ENCODE data around the gene NAT9.

The NAT9 gene

GRCh38 chr17:74786431-74787055 lies 10.4 kb upstream of the NAT9 start:
- TF ChIP-seq POLR2A (IDR thresholded peaks at IDR 0.05; ENCODE audit: low read depth, low read length) (no peak), TAF1 (IDR thresholded peaks at IDR 0.05; ENCODE audit: borderline replicate concordance, low read depth, low read length) (no peak), POLR2AphosphoS5 (IDR thresholded peaks at IDR 0.05; ENCODE audit: low read depth, low read length) (no peak)
- no peak for FAIRE-seq
- DNase-seq (ENCODE audit: insufficient read length), result no peak

GRCh38 chr17:74785981-74786360 lies 9.8 kb upstream of the NAT9 start:
- FAIRE-seq (no peak), DNase-seq (ENCODE audit: insufficient read length) (no peak)
- TF ChIP-seq POLR2AphosphoS5 (IDR thresholded peaks at IDR 0.05; ENCODE audit: low read depth, low read length), result no peak
- no peak for TF ChIP-seq POLR2A (IDR thresholded peaks at IDR 0.05; ENCODE audit: low read depth, low read length)
- no peak for TF ChIP-seq TAF1 (IDR thresholded peaks at IDR 0.05; ENCODE audit: borderline replicate concordance, low read depth, low read length)

GRCh38 chr17:74785096-74785980 lies 9.2 kb upstream of the NAT9 start:
- TF ChIP-seq POLR2AphosphoS5 (IDR thresholded peaks at IDR 0.05; ENCODE audit: low read depth, low read length) (no peak), POLR2A (IDR thresholded peaks at IDR 0.05; ENCODE audit: low read depth, low read length) (no peak), TAF1 (IDR thresholded peaks at IDR 0.05; ENCODE audit: borderline replicate concordance, low read depth, low read length) (no peak)
- DNase-seq (ENCODE audit: insufficient read length) (no peak), FAIRE-seq (no peak)

- FAIRE-seq (peak; percentile 83), DNase-seq (ENCODE audit: insufficient read length) (no peak)
- TF ChIP-seq TAF1 (IDR thresholded peaks at IDR 0.05; ENCODE audit: borderline replicate concordance, low read depth, low read length) (no peak), POLR2AphosphoS5 (IDR thresholded peaks at IDR 0.05; ENCODE audit: low read depth, low read length) (no peak), POLR2A (IDR thresholded peaks at IDR 0.05; ENCODE audit: low read depth, low read length) (no peak)
Measured at GRCh38 chr17:74784125-74784810, 8.1 kb upstream of the NAT9 start.

- FAIRE-seq (no peak), DNase-seq (ENCODE audit: insufficient read length) (no peak)
- TF ChIP-seq POLR2AphosphoS5 (IDR thresholded peaks at IDR 0.05; ENCODE audit: low read depth, low read length) (no peak), POLR2A (IDR thresholded peaks at IDR 0.05; ENCODE audit: low read depth, low read length) (no peak), TAF1 (IDR thresholded peaks at IDR 0.05; ENCODE audit: borderline replicate concordance, low read depth, low read length) (no peak)
Measured at GRCh38 chr17:74782571-74782970, 6.4 kb upstream of the NAT9 start.

- FAIRE-seq (no peak), DNase-seq (ENCODE audit: insufficient read length) (no peak)
- no peak for TF ChIP-seq TAF1 (IDR thresholded peaks at IDR 0.05; ENCODE audit: borderline replicate concordance, low read depth, low read length)
- TF ChIP-seq POLR2A (IDR thresholded peaks at IDR 0.05; ENCODE audit: low read depth, low read length), result no peak
- TF ChIP-seq POLR2AphosphoS5 (IDR thresholded peaks at IDR 0.05; ENCODE audit: low read depth, low read length), result no peak
Measured at GRCh38 chr17:74780443-74781238, 4.5 kb upstream of the NAT9 start.

GRCh38 chr17:74779948-74780400 lies 3.8 kb upstream of the NAT9 start:
- FAIRE-seq, result peak; percentile 74
- TF ChIP-seq TAF1 (IDR thresholded peaks at IDR 0.05; ENCODE audit: borderline replicate concordance, low read depth, low read length) (no peak), POLR2AphosphoS5 (IDR thresholded peaks at IDR 0.05; ENCODE audit: low read depth, low read length) (no peak), POLR2A (IDR thresholded peaks at IDR 0.05; ENCODE audit: low read depth, low read length) (no peak)
- peak; percentile 46 for DNase-seq (ENCODE audit: insufficient read length)

GRCh38 chr17:74779501-74779900 lies 3.4 kb upstream of the NAT9 start:
- no peak for FAIRE-seq
- TF ChIP-seq POLR2A (IDR thresholded peaks at IDR 0.05; ENCODE audit: low read depth, low read length) (no peak), POLR2AphosphoS5 (IDR thresholded peaks at IDR 0.05; ENCODE audit: low read depth, low read length) (no peak), TAF1 (IDR thresholded peaks at IDR 0.05; ENCODE audit: borderline replicate concordance, low read depth, low read length) (no peak)
- DNase-seq (ENCODE audit: insufficient read length), result no peak

GRCh38 chr17:74778960-74779359 lies 2.8 kb upstream of the NAT9 start:
- FAIRE-seq, result no peak
- TF ChIP-seq TAF1 (IDR thresholded peaks at IDR 0.05; ENCODE audit: borderline replicate concordance, low read depth, low read length), result no peak
- no peak for TF ChIP-seq POLR2A (IDR thresholded peaks at IDR 0.05; ENCODE audit: low read depth, low read length)
- no peak for TF ChIP-seq POLR2AphosphoS5 (IDR thresholded peaks at IDR 0.05; ENCODE audit: low read depth, low read length)
- DNase-seq (ENCODE audit: insufficient read length), result no peak

GRCh38 chr17:74777901-74778515 lies 1.9 kb upstream of the NAT9 start:
- FAIRE-seq (no peak), DNase-seq (ENCODE audit: insufficient read length) (no peak)
- TF ChIP-seq TAF1 (IDR thresholded peaks at IDR 0.05; ENCODE audit: borderline replicate concordance, low read depth, low read length) (no peak), POLR2A (IDR thresholded peaks at IDR 0.05; ENCODE audit: low read depth, low read length) (no peak), POLR2AphosphoS5 (IDR thresholded peaks at IDR 0.05; ENCODE audit: low read depth, low read length) (no peak)
